ENCODE results near the gene PDGFB. TPM values are rescaled to one million over a fixed set of nuclear protein-coding genes. Genes with fewer than 3 reads are reported as not detected.
A peak's percentile ranks its signal among the peaks of the same experiment; 100 is the strongest.

PDGFB gene
- total and polyA plus RNA-seq, 9 of the 15 experiments (the other 6 are each of a cell fraction or from before 2014, with no cell fraction given): 0.07 to 4.0 (median 0.48) TPM; not detected in 1

DNA sequence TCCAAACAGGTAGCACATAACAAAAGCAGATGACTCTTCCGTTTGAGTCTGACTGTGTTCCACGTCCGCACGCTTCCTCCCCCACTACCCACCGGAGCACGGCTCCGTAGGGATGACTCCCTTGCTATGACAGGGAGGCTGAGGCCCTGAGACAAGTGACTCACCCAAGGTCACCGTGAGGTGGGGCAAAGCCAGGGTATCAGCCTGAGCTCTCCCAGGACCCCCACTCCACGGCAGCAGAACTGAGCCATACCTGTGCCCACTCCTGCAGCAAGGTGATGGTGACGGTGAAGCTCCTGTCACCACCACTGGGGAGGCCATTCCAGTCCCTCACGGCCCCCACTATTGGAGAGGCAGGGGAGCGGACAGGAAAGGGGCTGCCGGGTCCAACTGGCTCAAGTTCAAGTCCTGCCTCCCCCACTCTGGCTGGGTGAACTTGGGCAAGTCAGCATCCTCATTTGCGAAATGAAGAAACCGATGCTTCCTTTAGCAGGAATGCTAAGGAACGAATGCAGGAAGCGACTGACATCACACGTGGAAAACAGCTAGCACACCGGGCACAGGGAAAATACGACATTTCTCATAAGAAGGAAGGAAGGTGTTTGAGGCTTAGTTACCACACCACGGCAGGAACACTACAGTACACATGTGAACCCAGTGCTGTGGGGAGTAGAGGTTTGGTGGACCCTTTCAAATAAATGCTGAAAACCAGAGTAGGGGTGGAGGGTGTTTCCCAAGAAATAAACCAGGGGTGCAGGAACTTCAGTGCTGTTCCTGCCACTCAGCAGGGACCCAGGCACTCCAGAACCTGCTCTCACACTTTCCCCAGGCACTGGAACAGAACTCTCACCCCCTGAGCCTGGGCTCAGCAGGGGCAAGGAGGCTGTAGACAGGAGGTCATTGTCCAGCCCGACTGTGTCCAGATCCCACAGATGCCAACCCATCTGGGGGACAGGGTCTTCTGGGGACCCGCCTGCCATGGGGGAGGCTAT lies 59.9 kb downstream of the PDGFB start:
- no peaks in the 10 kb centered on the region; a peak in 1 of 5 replicates for H3K27me3 ChIP-seq (ENCODE audit: control insufficient read depth in 2 of 2, insufficient read depth in 2 of 2, low read length in 2 of 2)
- ATAC-seq: no peak
- POLR2A ChIA-PET: interaction anchor here (0.6 to 1.6 kb wide), 5 partner anchors 10 to 135 kb away, joined by 3 to 6 read pairs (median 4); partner anchors contain the start of gene RPL3
- peak in 1 of 4 experiments; percentile 4 for DNase-seq (ENCODE audit: extremely low read depth in 1 of 4, low spot score in 3 of 4)
- H3K36me3 ChIP-seq (ENCODE audit: control insufficient read depth, insufficient read depth, low read length): no peaks in the 10 kb centered on the region
- no peak overlapping the region for H3K27ac ChIP-seq (ENCODE audit: extremely low read depth, low read depth, low read length)
- no peaks in the 10 kb centered on the region for H3K9me3 ChIP-seq (replicated peaks; ENCODE audit: control insufficient read depth, insufficient read depth, low read depth, low read length)
- FAIRE-seq: no peak
- H3K79me2 ChIP-seq (ENCODE audit: control insufficient read depth, insufficient read depth, low read length): no peaks in the 10 kb centered on the region
- intact Hi-C loops (cut with micrococcal nuclease) (no loop called here), in situ Hi-C loops (cut with MboI) (no loop called here)
- H3K4me3 ChIP-seq: no peak overlapping the region
- peak overlapping the region in 1 of 2 experiments; percentile 55; a peak in 2 of 4 replicates for H3K9ac ChIP-seq (ENCODE audit: insufficient read depth in 1 of 2, low read depth in 2 of 2, low read length in 2 of 2)
- H3K4me2 ChIP-seq (ENCODE audit: insufficient read depth, low read length): no peak overlapping the region
- 59% methylated on average over 23 of the region's 23 CpGs for WGBS (ENCODE audit: insufficient coverage, low coverage, missing lambda C conversion rate)
- no TSS peak for BruUV-seq (replicated peaks)
- peak overlapping the region; percentile 39; the same call in 1 of the 2 replicates for H2AFZ ChIP-seq (ENCODE audit: low read depth, low read length)
- CTCF ChIA-PET (ENCODE audit: low intra/inter-chr PET ratio): no interaction called here
- 0 out of 2 replicates have a peak, but pooled peaks have one; percentile 17 for TF ChIP-seq ZBTB7A (IDR thresholded peaks at IDR 0.05; ENCODE audit: borderline replicate concordance, control insufficient read depth, low read depth, low read length)
- no peak for TF ChIP-seq CXXC5 (CRISPR knock-in tag; IDR thresholded peaks at IDR 0.05)
- H3K9me1 ChIP-seq (ENCODE audit: control insufficient read depth, insufficient read depth, low read length): no peaks in the 10 kb centered on the region
- peaks cover 0 to 22% of the 10 kb centered on the region in 2 experiments; a peak in 3 of 5 replicates for H3K4me1 ChIP-seq (replicated peaks in 1 of 2; ENCODE audit: control insufficient read depth in 2 of 2, insufficient read depth in 2 of 2, low read length in 2 of 2)
- no peaks in the 10 kb centered on the region for H4K20me1 ChIP-seq (replicated peaks; ENCODE audit: control insufficient read depth, insufficient read depth, low read length)

All from K562 (cell line).